T-cell (primary cell): ENCODE results near the gene BRF1. TPM values are rescaled to one million over a fixed set of nuclear protein-coding genes. Genes with fewer than 3 reads are reported as not detected.

Source experiments
- ATAC-seq, 4 experiments: fragments of 200-7000 bp in 3 of 4; fragments of 150-1000 bp in 1 of 4; cut with Tn5 transposase; replicated peaks in 1 of 4; 1 replicate in 3 of 4; 2 replicates in 1 of 4; pipeline ENCODE4 v1.10.0; 2021; ENCODE audit warnings: moderate library complexity in 3 of 4, mild to moderate bottlenecking in 2 of 4, moderate number of reproducible peaks in 1 of 4
- CTCF ChIA-PET, 2 donors: fragments of 300-600 bp; sonication (Branson Sonifier 250); formaldehyde crosslinking; loops; one replicate each; lab custom pipeline; 2022; ENCODE audit warnings: antibody characterized with exemption in 2 of 2; lab: Charles Lee
- POLR2A ChIA-PET, 2 donors: fragments of 300-600 bp; sonication (Branson Sonifier 250); formaldehyde crosslinking; loops; one replicate each; lab custom pipeline; 2022; ENCODE audit warnings: antibody characterized with exemption in 2 of 2; lab: Charles Lee
- DNase-seq, 35 experiments: peaks; one replicate each; pipeline versions ENCODE4 v3.0.0 to v3.0.0-alpha.2; 2013 to 2023
- H3K27ac ChIP-seq: one replicate; pipeline ENCODE4 v1.5.1; 2013; ENCODE audit warnings: low read length
- H3K27me3 ChIP-seq, 2 experiments: replicated peaks in 1 of 2; 1 replicate in 1 of 2; 2 replicates in 1 of 2; pipeline versions ENCODE4 v1.6.1 to v1.7.0; 2013; ENCODE audit warnings: low read length in 1 of 2, mixed read lengths in 1 of 2; ENCODE audit not compliant: control insufficient read depth in 2 of 2, insufficient read depth in 2 of 2; ENCODE audit errors: extremely low read depth in 1 of 2
- H3K36me3 ChIP-seq, 2 donors: 1 replicate in 1 of 2; 2 replicates in 1 of 2; pipeline versions ENCODE4 v1.6.1 to v1.7.0; 2013; ENCODE audit warnings: low read length in 1 of 2; ENCODE audit not compliant: control insufficient read depth in 2 of 2, insufficient read depth in 1 of 2; ENCODE audit errors: extremely low read depth in 1 of 2
- H3K4me1 ChIP-seq, 2 experiments: 1 replicate in 1 of 2; 2 replicates in 1 of 2; pipeline versions ENCODE4 v1.6.1 to v1.7.0; 2013; ENCODE audit warnings: low read length in 2 of 2, mixed read lengths in 1 of 2; ENCODE audit not compliant: insufficient read depth in 2 of 2, control insufficient read depth in 1 of 2; ENCODE audit errors: extremely low read depth in 1 of 2
- H3K4me3 ChIP-seq, 2 donors: 1 replicate in 1 of 2; 2 replicates in 1 of 2; pipeline versions ENCODE4 v1.5.1 to v1.7.0; 2013; ENCODE audit warnings: mild to moderate bottlenecking in 2 of 2, low read length in 1 of 2, moderate library complexity in 1 of 2; ENCODE audit not compliant: control insufficient read depth in 1 of 2; ENCODE audit errors: extremely low read depth in 1 of 2
- H3K9me3 ChIP-seq: 2 replicates; pipeline ENCODE4 v1.7.0; 2013
- H3K27ac Mint-ChIP-seq, 2 donors: one replicate each; pipeline ENCODE4 v1.8.0; 2020 to 2021; ENCODE audit warnings: mild to moderate bottlenecking in 2 of 2, mixed read lengths in 2 of 2
- H3K27me3 Mint-ChIP-seq, 2 donors: one replicate each; pipeline ENCODE4 v1.8.0; 2021 to 2022; ENCODE audit warnings: mixed read lengths in 2 of 2
- H3K36me3 Mint-ChIP-seq: one replicate; pipeline ENCODE4 v1.8.0; 2021; ENCODE audit warnings: mixed read lengths
- H3K4me1 Mint-ChIP-seq, 3 donors: one replicate each; pipeline ENCODE4 v1.8.0; 2020 to 2022; ENCODE audit warnings: mixed read lengths in 3 of 3, mild to moderate bottlenecking in 1 of 3
- H3K4me3 Mint-ChIP-seq, 3 donors: one replicate each; pipeline ENCODE4 v1.8.0; 2020 to 2022; ENCODE audit warnings: mild to moderate bottlenecking in 3 of 3, mixed read lengths in 3 of 3, moderate library complexity in 3 of 3
- H3K9me3 Mint-ChIP-seq, 3 donors: one replicate each; pipeline ENCODE4 v1.8.0; 2020 to 2022; ENCODE audit warnings: mixed read lengths in 3 of 3
- WGBS: methylation state at CpG from one replicate; pipeline ENCODE4 v1.1.5; 2013; ENCODE audit warnings: missing lambda C conversion rate; ENCODE audit not compliant: insufficient coverage; 5-methylcytosine and 5-hydroxymethylcytosine counted together
- total RNA-seq, 35 experiments: library from RNA in 6 of 35; stranded (reverse) in 6 of 35; fragments of 120-200 nt in 1 of 35; gene quantifications; one replicate each; pipeline versions ENCODE4 v1.2.1 to v1.2.4 and lab custom pipeline; 2013 to 2026

BRF1 gene
- total RNA-seq, 5 donors from 2014 or later (not counting 1 experiment from before 2014, with no cell fraction given) = 57.7 to 70.5 (median 66.5) TPM

- Mint-ChIP-seq H3K27me3 (no peaks in the 10 kb centered on the region), H3K27ac (no peak overlapping the region), H3K4me3 (no peak overlapping the region), H3K9me3 (no peaks in the 10 kb centered on the region), H3K36me3 (peaks cover 43% of the 10 kb centered on the region), H3K4me1 (no peaks in the 10 kb centered on the region)
- no peaks in the 10 kb centered on the region for H3K9me3 ChIP-seq
- no peak for ATAC-seq
- H3K27me3 ChIP-seq = no peaks in the 10 kb centered on the region
- H3K4me3 ChIP-seq = no peak overlapping the region
- no peak overlapping the region for H3K27ac ChIP-seq
- POLR2A ChIA-PET = no interaction called here
- H3K36me3 ChIP-seq = peaks cover 33 to 70% of the 10 kb centered on the region in 2 donors
- WGBS = 95% methylated on average over 26 of the region's 29 CpGs
- no peaks in the 10 kb centered on the region for H3K4me1 ChIP-seq
- CTCF ChIA-PET = no interaction called here
- DNase-seq = no peak
These were observed 79.9 kb downstream of the BRF1 start for GRCh38 chr14:105220699-105221597.

GRCh38 chr14:105219753-105220152 is 81.0 kb downstream of the BRF1 start:
- H3K27me3 ChIP-seq = no peaks in the 10 kb centered on the region
- no peak for ATAC-seq
- Mint-ChIP-seq H3K4me1 (peaks cover 0 to 10% (median 0%) of the 10 kb centered on the region in 3 donors), H3K36me3 (peaks cover 45% of the 10 kb centered on the region), H3K4me3 (no peak overlapping the region), H3K27ac (no peak overlapping the region), H3K27me3 (no peaks in the 10 kb centered on the region), H3K9me3 (no peaks in the 10 kb centered on the region)
- H3K4me3 ChIP-seq = no peak overlapping the region
- ChIA-PET CTCF (no interaction called here), POLR2A (no interaction called here)
- no peaks in the 10 kb centered on the region for H3K4me1 ChIP-seq
- H3K36me3 ChIP-seq = peaks cover 30 to 61% of the 10 kb centered on the region in 2 donors
- no peaks in the 10 kb centered on the region for H3K9me3 ChIP-seq
- WGBS = 97% methylated on average over 17 of the region's 17 CpGs
- no peak for DNase-seq
- no peak overlapping the region for H3K27ac ChIP-seq

DNA sequence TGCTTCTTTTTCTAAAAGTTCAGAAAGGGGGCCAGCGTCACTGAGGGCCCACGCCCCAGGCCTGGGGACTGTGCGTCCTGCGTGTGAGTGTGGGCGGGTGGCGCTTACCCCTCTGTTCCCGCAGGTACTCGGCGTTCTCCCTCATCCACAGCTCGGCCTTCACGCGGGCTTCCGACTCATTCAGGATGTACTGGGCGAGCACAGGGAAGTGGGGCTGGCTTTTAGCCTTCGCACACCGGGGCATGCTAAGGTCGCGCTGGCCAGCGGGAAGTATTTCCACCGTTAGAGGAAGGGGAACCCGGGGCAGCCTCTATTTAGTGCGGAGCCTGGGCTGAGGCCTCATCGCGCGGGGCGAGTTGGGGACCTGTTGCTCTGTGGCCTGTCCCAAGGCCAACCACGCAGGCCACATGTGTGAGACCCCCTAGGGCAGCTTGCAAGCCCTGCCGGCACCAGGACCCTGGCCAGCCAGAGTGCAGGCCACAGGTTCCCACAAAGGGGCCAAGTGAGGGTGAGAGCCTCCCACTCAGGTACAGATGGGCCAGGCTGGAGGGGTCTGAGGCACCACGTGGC is 81.7 kb downstream of the BRF1 start:
- WGBS = 96% methylated on average over 24 of the region's 29 CpGs
- DNase-seq = no peak
- H3K4me1 ChIP-seq = no peaks in the 10 kb centered on the region
- POLR2A ChIA-PET = no interaction called here
- no peaks in the 10 kb centered on the region for H3K9me3 ChIP-seq
- Mint-ChIP-seq H3K9me3 (no peaks in the 10 kb centered on the region), H3K4me3 (no peak overlapping the region), H3K27me3 (no peaks in the 10 kb centered on the region), H3K27ac (no peak overlapping the region), H3K4me1 (peaks cover 0 to 10% (median 0%) of the 10 kb centered on the region in 3 donors), H3K36me3 (peaks cover 45% of the 10 kb centered on the region)
- H3K27ac ChIP-seq = no peak overlapping the region
- H3K27me3 ChIP-seq = no peaks in the 10 kb centered on the region
- CTCF ChIA-PET = no interaction called here
- ATAC-seq = no peak
- H3K4me3 ChIP-seq = no peak overlapping the region
- peaks cover 30 to 62% of the 10 kb centered on the region in 2 donors for H3K36me3 ChIP-seq

- H3K36me3 Mint-ChIP-seq = peaks cover 41% of the 10 kb centered on the region
- H3K27me3 Mint-ChIP-seq = no peaks in the 10 kb centered on the region
- ChIA-PET CTCF (no interaction called here), POLR2A (no interaction called here)
- Histone ChIP-seq H3K27me3 (no peaks in the 10 kb centered on the region), H3K4me3 (no peak overlapping the region), H3K4me1 (no peaks in the 10 kb centered on the region), H3K9me3 (no peaks in the 10 kb centered on the region), H3K36me3 (peaks cover 35 to 67% of the 10 kb centered on the region in 2 donors), H3K27ac (no peak overlapping the region)
- no peak overlapping the region for H3K27ac Mint-ChIP-seq
- no peaks in the 10 kb centered on the region for H3K9me3 Mint-ChIP-seq
- WGBS = 93% methylated on average over 19 of the region's 19 CpGs
- ATAC-seq (no peak), DNase-seq (no peak)
- no peak overlapping the region for H3K4me3 Mint-ChIP-seq
- peaks cover 0 to 10% (median 0%) of the 10 kb centered on the region in 3 donors for H3K4me1 Mint-ChIP-seq
These were observed 82.2 kb downstream of the BRF1 start for GRCh38 chr14:105218611-105219010.

DNA sequence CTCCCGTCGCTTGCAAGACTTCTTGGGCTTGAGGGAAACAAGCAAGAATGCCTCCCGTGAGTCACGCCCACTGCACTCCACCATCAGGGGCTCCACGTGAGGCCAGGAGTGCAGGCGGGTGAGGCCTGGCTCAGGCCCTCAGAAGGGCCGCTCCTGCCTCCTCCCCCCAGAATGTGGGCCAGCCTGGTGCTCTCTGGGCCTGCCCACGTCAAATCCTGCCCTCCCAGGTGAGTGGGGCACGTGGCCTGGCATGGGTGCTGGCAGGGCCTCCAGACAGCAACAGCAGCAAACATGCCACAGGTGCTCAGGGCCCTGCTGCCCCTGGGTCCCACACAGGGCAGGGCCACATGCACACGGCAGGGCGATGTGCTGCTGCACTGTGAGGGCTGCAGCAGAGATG is 83.0 kb downstream of the BRF1 start:
- Histone ChIP-seq H3K27ac (no peak overlapping the region), H3K27me3 (no peaks in the 10 kb centered on the region), H3K4me3 (no peak overlapping the region), H3K4me1 (no peaks in the 10 kb centered on the region), H3K36me3 (peaks cover 29 to 68% of the 10 kb centered on the region in 2 donors), H3K9me3 (no peaks in the 10 kb centered on the region)
- ChIA-PET CTCF (no interaction called here), POLR2A (no interaction called here)
- no peak for ATAC-seq
- no peaks in the 10 kb centered on the region for H3K27me3 Mint-ChIP-seq
- no peak for DNase-seq
- H3K36me3 Mint-ChIP-seq = peaks cover 33% of the 10 kb centered on the region
- H3K4me3 Mint-ChIP-seq = no peak overlapping the region
- H3K27ac Mint-ChIP-seq = no peak overlapping the region
- WGBS = 100% methylated on average over 11 of the region's 11 CpGs
- H3K4me1 Mint-ChIP-seq = peaks cover 0 to 10% (median 0%) of the 10 kb centered on the region in 3 donors
- H3K9me3 Mint-ChIP-seq = no peaks in the 10 kb centered on the region

GRCh38 chr14:105216490-105217247 is 84.1 kb downstream of the BRF1 start:
- no peak for ATAC-seq
- no peak overlapping the region for H3K27ac ChIP-seq
- H3K4me1 ChIP-seq = no peaks in the 10 kb centered on the region
- 92% methylated on average over 29 of the region's 30 CpGs for WGBS
- CTCF ChIA-PET = no interaction called here
- POLR2A ChIA-PET = no interaction called here
- no peaks in the 10 kb centered on the region for H3K27me3 ChIP-seq
- no peaks in the 10 kb centered on the region for H3K9me3 ChIP-seq
- no peaks in the 10 kb centered on the region for H3K9me3 Mint-ChIP-seq
- H3K36me3 ChIP-seq = peaks cover 34 to 71% of the 10 kb centered on the region in 2 donors
- H3K4me3 ChIP-seq = no peak overlapping the region
- peaks cover 29% of the 10 kb centered on the region for H3K36me3 Mint-ChIP-seq
- H3K4me1 Mint-ChIP-seq = peaks cover 0 to 10% (median 0%) of the 10 kb centered on the region in 3 donors
- no peak overlapping the region for H3K4me3 Mint-ChIP-seq
- no peak overlapping the region for H3K27ac Mint-ChIP-seq
- no peaks in the 10 kb centered on the region for H3K27me3 Mint-ChIP-seq
- no peak for DNase-seq
